Neural cell (in vitro differentiated cells): Measurements from ENCODE around the gene SOX18. TPM values are rescaled to one million over a fixed set of nuclear protein-coding genes. Genes with fewer than 3 reads are reported as not detected.

Source experiments
- H2AFZ ChIP-seq: fragments of 200-600, 300-800 bp; sonication (generic), shearing (Covaris generic); 2 replicates; pipeline ENCODE4 v1.6.0; 2014; ENCODE audit warnings: low read depth, mild to moderate bottlenecking, antibody characterized with exemption, low read length, moderate library complexity
- H3F3A ChIP-seq: fragments of 200-600 bp; shearing (Covaris generic); 2 replicates; pipeline ENCODE4 v1.6.1; 2016; ENCODE audit warnings: mild to moderate bottlenecking, moderate library complexity, mixed read lengths, antibody characterized with exemption, low read length; ENCODE audit not compliant: insufficient read depth, poor library complexity, severe bottlenecking
- H3K27ac ChIP-seq: fragments of 200-600, 300-800 bp; sonication (generic), shearing (Covaris generic); 2 replicates; pipeline ENCODE4 v1.5.1; 2014; ENCODE audit warnings: mild to moderate bottlenecking, low read length, moderate library complexity
- H3K27me3 ChIP-seq: fragments of 300-800, 200-600 bp; sonication (generic), shearing (Covaris generic); 2 replicates; pipeline ENCODE4 v1.6.0; 2014; ENCODE audit warnings: mild to moderate bottlenecking, low read depth, low read length, moderate library complexity; ENCODE audit not compliant: insufficient read depth
- H3K36me3 ChIP-seq: fragments of 300-800, 200-600 bp; sonication (generic), shearing (Covaris generic); 2 replicates; pipeline ENCODE4 v1.5.1; 2014; ENCODE audit warnings: mild to moderate bottlenecking, antibody characterized with exemption, low read length, moderate library complexity; ENCODE audit not compliant: insufficient read depth
- H3K4me2 ChIP-seq: fragments of 300-800, 200-600 bp; sonication (generic), shearing (Covaris generic); 2 replicates; pipeline ENCODE4 v1.6.0; 2014; ENCODE audit warnings: mild to moderate bottlenecking, low read length
- H3K4me3 ChIP-seq: fragments of 300-800, 200-600 bp; sonication (generic), shearing (Covaris generic); 2 replicates; pipeline ENCODE4 v1.5.1; 2014; ENCODE audit warnings: mild to moderate bottlenecking, low read length, moderate library complexity
- H3K79me2 ChIP-seq: fragments of 200-600 bp; shearing (Covaris generic); replicated peaks from 2 replicates; pipeline ENCODE4 v1.6.0; 2014; ENCODE audit warnings: mild to moderate bottlenecking, low read length, moderate library complexity; ENCODE audit not compliant: insufficient read depth
- H3K9ac ChIP-seq: fragments of 300-800, 200-600 bp; sonication (generic), shearing (Covaris generic); 2 replicates; pipeline ENCODE4 v1.6.1; 2016; ENCODE audit warnings: mild to moderate bottlenecking, low read length, mixed read lengths
- H3K9me2 ChIP-seq: fragments of 200-600 bp; shearing (Covaris generic); 2 replicates; pipeline ENCODE4 v1.6.1; 2016; ENCODE audit warnings: mild to moderate bottlenecking, low read length, mixed read lengths; ENCODE audit not compliant: insufficient read depth
- H3K9me3 ChIP-seq: fragments of 200-600, 300-800 bp; sonication (generic), shearing (Covaris generic); 2 replicates; pipeline ENCODE4 v1.6.1; 2016; ENCODE audit warnings: mild to moderate bottlenecking, mixed run types, low read length, moderate library complexity, mixed read lengths
- H4K20me1 ChIP-seq: fragments of 200-600 bp; shearing (Covaris generic); 2 replicates; pipeline ENCODE4 v1.6.1; 2016; ENCODE audit warnings: mild to moderate bottlenecking, mixed run types; ENCODE audit not compliant: insufficient read depth
- CTCF ChIP-seq: fragments of 450-650 bp; IDR thresholded peaks from 2 replicates; pipeline ENCODE4 v1.5.1; 2014; ENCODE audit warnings: antibody characterized with exemption, mild to moderate bottlenecking, moderate library complexity; ENCODE audit not compliant: poor library complexity, severe bottlenecking
- EP300 ChIP-seq: fragments of 450-650 bp; conservative IDR thresholded peaks from 2 replicates; pipeline ENCODE4 v1.6.1; 2014; ENCODE audit warnings: antibody characterized with exemption, mild to moderate bottlenecking, moderate library complexity; ENCODE audit not compliant: poor library complexity, severe bottlenecking
- EZH2 ChIP-seq: fragments of 200-600, 300-800 bp; shearing (Covaris generic), sonication (generic); IDR thresholded peaks from 2 replicates; pipeline ENCODE4 v1.6.1; 2014; ENCODE audit warnings: antibody characterized with exemption, low read length, borderline replicate concordance, mild to moderate bottlenecking; ENCODE audit not compliant: insufficient read depth, poor library complexity, severe bottlenecking
- MXI1 ChIP-seq: fragments of 450-650 bp; conservative IDR thresholded peaks from 2 replicates; pipeline ENCODE4 v1.6.1; 2014; ENCODE audit warnings: antibody characterized with exemption, mild to moderate bottlenecking; ENCODE audit not compliant: poor library complexity, severe bottlenecking
- POLR2AphosphoS5 ChIP-seq: IDR thresholded peaks from 2 replicates; pipeline ENCODE4 v1.6.1; 2012
- RAD21 ChIP-seq: fragments of 450-650 bp; conservative IDR thresholded peaks from 2 replicates; pipeline ENCODE4 v1.6.1; 2014; ENCODE audit warnings: antibody characterized with exemption, mild to moderate bottlenecking, moderate library complexity
- SMC3 ChIP-seq: fragments of 450-650 bp; conservative IDR thresholded peaks from 2 replicates; pipeline ENCODE4 v1.6.1; 2014; ENCODE audit warnings: antibody characterized with exemption, mild to moderate bottlenecking, moderate library complexity; ENCODE audit not compliant: poor library complexity
- TAF1 ChIP-seq: IDR thresholded peaks from 2 replicates; pipeline ENCODE4 v1.6.1; 2012; ENCODE audit warnings: low read depth
- polyA plus RNA-seq: library from polyadenylated mRNA; depleted of rRNA; stranded (reverse); fragments of >200 nt; gene quantifications from 2 replicates; pipeline ENCODE4 v1.2.3, GENCODE V29; 2014
- TF ChIP-seq, protein P1 (sequence below): IDR thresholded peaks from 2 replicates; pipeline ENCODE4 v1.6.1; 2012; ENCODE audit warnings: borderline replicate concordance

Gene SOX18
- polyA plus RNA-seq, 1 donor from 2014 or later = 0.12 TPM

DNA sequence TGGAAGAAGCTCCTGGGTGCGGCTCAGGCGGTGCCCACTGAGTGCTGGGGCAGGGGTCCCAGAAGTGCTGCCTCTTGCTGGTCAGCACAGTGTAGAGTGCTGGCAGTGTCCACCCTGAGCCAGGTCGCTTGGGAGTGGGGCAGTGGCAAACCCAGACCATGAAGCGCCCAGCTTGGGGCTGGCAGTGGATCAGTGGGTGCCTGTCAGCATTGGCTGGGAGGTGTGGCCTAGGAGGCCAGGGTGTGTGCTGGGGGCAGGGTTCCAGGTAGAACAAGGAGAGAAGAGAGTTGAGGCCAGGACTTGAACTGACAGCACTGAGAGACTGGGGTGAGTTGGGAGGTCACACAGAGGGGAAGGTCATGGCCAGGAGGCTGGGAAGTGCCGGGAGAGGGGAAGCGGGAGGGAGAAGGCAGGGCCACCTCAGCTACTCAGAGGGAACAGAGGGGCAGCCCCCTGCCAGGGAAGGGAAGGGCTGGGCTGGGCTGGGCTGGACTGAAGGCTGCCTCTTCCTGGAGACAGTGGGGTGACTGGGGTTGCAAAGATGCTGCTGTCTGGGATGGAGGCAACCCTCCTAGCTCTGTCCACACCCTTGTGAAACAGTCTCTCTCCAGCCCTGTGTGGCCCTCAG, 17.7 kb upstream of the SOX18 start:
- Histone ChIP-seq H3K27me3 (no peaks in the 10 kb centered on the region), H3K9me3 (no peaks in the 10 kb centered on the region), H3K4me3 (no peak overlapping the region), H2AFZ (no peak overlapping the region), H3K4me2 (no peak overlapping the region), H3F3A (no peaks in the 10 kb centered on the region), H3K9ac (no peak overlapping the region), H4K20me1 (no peaks in the 10 kb centered on the region), H3K79me2 (peaks cover 7% of the 10 kb centered on the region), H3K9me2 (no peaks in the 10 kb centered on the region), H3K36me3 (no peaks in the 10 kb centered on the region), H3K27ac (no peak overlapping the region)
- TF ChIP-seq TAF1 (no peak), CTCF (no peak), EZH2 (no peak), SMC3 (no peak), EP300 (no peak), POLR2AphosphoS5 (no peak), MXI1 (no peak), RAD21 (no peak)
- TF ChIP-seq, protein P1, sequence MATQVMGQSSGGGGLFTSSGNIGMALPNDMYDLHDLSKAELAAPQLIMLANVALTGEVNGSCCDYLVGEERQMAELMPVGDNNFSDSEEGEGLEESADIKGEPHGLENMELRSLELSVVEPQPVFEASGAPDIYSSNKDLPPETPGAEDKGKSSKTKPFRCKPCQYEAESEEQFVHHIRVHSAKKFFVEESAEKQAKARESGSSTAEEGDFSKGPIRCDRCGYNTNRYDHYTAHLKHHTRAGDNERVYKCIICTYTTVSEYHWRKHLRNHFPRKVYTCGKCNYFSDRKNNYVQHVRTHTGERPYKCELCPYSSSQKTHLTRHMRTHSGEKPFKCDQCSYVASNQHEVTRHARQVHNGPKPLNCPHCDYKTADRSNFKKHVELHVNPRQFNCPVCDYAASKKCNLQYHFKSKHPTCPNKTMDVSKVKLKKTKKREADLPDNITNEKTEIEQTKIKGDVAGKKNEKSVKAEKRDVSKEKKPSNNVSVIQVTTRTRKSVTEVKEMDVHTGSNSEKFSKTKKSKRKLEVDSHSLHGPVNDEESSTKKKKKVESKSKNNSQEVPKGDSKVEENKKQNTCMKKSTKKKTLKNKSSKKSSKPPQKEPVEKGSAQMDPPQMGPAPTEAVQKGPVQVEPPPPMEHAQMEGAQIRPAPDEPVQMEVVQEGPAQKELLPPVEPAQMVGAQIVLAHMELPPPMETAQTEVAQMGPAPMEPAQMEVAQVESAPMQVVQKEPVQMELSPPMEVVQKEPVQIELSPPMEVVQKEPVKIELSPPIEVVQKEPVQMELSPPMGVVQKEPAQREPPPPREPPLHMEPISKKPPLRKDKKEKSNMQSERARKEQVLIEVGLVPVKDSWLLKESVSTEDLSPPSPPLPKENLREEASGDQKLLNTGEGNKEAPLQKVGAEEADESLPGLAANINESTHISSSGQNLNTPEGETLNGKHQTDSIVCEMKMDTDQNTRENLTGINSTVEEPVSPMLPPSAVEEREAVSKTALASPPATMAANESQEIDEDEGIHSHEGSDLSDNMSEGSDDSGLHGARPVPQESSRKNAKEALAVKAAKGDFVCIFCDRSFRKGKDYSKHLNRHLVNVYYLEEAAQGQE = no peak

DNA sequence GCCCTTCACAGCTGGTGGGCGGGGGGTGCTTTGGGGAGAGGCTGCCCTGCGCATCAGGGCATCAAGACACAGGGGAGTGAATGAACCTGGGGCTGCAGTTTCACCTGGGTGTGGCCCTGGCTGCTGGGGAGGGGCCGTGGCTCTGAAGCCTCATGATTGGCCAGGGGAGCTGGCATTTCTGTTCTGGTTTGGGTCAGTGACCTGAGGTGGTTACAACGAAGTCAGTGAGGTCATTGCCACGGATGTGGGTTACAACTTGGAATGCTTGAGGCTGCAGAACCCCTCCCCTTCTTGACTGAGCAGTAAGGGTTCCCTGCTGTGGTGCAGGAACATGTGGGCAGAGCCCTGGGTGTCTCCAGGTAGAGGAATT, 16.5 kb upstream of the SOX18 start:
- Histone ChIP-seq H3K9me3 (no peaks in the 10 kb centered on the region), H3K27me3 (no peaks in the 10 kb centered on the region), H3K79me2 (peaks cover 7% of the 10 kb centered on the region), H3K4me3 (no peak overlapping the region), H2AFZ (no peak overlapping the region), H3K9ac (no peak overlapping the region), H4K20me1 (no peaks in the 10 kb centered on the region), H3F3A (no peaks in the 10 kb centered on the region), H3K9me2 (no peaks in the 10 kb centered on the region), H3K4me2 (no peak overlapping the region), H3K27ac (no peak overlapping the region), H3K36me3 (no peaks in the 10 kb centered on the region)
- TF ChIP-seq TAF1 (no peak), EZH2 (no peak), POLR2AphosphoS5 (no peak), SMC3 (no peak), RAD21 (no peak), MXI1 (no peak), EP300 (no peak), CTCF (no peak)
- TF ChIP-seq, protein P1 = no peak
